ENCODE results near the gene LIN28B. TPM values are rescaled to one million over a fixed set of nuclear protein-coding genes. Genes with fewer than 3 reads are reported as not detected.

The LIN28B gene
- total RNA-seq, 1 donor from 2014 or later = not detected

DNA sequence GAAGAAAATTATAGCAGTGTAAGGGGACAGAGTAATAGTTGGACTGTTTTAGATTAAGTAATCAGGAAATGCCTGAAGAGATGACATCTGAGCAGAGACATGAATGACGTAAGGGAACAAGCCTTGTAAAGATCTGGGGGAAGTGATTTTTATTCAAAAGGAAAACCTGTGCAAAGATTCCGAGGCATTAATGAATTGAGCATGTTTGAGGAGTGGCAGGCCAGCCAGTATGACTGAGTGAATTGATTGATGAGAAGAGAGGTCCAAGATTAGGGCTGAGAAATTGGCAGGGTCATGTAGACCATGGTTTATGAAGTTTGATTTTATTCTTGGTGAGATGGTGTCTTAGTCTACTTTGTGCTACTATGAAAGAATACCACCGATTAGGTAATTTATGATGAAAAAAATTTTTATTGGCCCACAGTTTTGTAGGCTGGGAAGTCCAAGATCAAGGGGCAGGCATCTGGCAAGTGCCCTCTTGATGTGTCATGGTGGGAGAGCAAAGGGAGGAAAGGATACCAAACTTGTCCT, 95.1 kb downstream of the LIN28B start:
- TF ChIP-seq, protein P1, sequence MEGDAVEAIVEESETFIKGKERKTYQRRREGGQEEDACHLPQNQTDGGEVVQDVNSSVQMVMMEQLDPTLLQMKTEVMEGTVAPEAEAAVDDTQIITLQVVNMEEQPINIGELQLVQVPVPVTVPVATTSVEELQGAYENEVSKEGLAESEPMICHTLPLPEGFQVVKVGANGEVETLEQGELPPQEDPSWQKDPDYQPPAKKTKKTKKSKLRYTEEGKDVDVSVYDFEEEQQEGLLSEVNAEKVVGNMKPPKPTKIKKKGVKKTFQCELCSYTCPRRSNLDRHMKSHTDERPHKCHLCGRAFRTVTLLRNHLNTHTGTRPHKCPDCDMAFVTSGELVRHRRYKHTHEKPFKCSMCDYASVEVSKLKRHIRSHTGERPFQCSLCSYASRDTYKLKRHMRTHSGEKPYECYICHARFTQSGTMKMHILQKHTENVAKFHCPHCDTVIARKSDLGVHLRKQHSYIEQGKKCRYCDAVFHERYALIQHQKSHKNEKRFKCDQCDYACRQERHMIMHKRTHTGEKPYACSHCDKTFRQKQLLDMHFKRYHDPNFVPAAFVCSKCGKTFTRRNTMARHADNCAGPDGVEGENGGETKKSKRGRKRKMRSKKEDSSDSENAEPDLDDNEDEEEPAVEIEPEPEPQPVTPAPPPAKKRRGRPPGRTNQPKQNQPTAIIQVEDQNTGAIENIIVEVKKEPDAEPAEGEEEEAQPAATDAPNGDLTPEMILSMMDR (IDR thresholded peaks at IDR 0.05) = no peak
- ATAC-seq (ENCODE audit: low read depth) (no peak), DNase-seq (no peak)
- H3K36me3 Mint-ChIP-seq (ENCODE audit: low read depth) = no peaks in the 10 kb centered on the region
- H3K4me3 Mint-ChIP-seq = no peak overlapping the region
- intact Hi-C loops (cut with micrococcal nuclease) = no loop called here
- no peaks in the 10 kb centered on the region for H3K4me1 Mint-ChIP-seq
- no peak overlapping the region for H3K27ac Mint-ChIP-seq
- ChIA-PET POLR2A (no interaction called here), CTCF (no interaction called here)
- peaks cover 3% of the 10 kb centered on the region for H3K9me3 Mint-ChIP-seq
- peaks cover 14% of the 10 kb centered on the region for H3K27me3 Mint-ChIP-seq

DNA sequence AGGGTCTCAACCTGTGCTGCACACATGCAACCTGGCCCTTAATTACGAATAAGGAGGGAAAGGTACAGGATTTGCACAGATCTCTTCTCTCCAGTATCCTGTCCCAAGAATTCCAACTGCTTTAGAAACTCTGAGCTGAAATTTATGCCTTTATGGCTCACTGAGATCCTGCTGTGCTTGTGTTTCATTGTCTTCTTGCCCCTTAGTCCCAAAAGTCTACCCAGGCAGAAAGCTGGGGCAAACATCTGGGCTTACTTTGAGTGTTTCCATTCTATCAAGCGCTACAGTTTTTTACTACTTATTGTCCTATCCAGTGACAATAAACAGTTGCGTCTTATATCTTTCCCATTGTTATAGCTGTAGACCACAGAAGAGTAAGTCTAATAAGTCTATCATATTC, 99.7 kb downstream of the LIN28B start:
- Mint-ChIP-seq H3K9me3 (peaks cover 3% of the 10 kb centered on the region), H3K36me3 (ENCODE audit: low read depth) (no peaks in the 10 kb centered on the region), H3K27ac (no peak overlapping the region), H3K27me3 (peaks cover 13% of the 10 kb centered on the region), H3K4me1 (no peaks in the 10 kb centered on the region), H3K4me3 (no peak overlapping the region)
- ATAC-seq (ENCODE audit: low read depth) (no peak), DNase-seq (no peak)
- CTCF ChIA-PET = no interaction called here
- intact Hi-C loops (cut with micrococcal nuclease) = no loop called here
- POLR2A ChIA-PET = no interaction called here
- TF ChIP-seq, protein P1 (IDR thresholded peaks at IDR 0.05) = no peak

DNA sequence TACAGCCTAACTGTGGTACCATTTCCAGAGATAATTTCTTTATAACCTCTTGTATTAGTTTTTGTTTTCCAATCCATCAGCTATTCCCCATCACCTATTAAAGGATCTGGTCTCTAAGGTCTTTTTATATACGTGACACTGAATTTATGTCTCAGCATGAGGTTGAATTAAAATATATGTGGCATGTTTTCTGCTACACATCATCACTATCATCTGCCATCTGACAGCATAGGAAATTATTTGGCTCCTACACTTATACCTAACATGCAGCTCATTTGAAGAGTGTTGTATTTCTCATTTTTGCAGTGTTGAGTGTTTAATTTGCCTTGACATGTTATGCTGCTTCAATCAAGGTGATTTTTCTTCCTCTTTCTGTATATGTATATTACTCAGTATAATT, 100.3 kb downstream of the LIN28B start:
- Mint-ChIP-seq H3K9me3 (peaks cover 3% of the 10 kb centered on the region), H3K4me3 (no peak overlapping the region), H3K27me3 (peaks cover 14% of the 10 kb centered on the region), H3K4me1 (no peaks in the 10 kb centered on the region), H3K36me3 (ENCODE audit: low read depth) (no peaks in the 10 kb centered on the region), H3K27ac (no peak overlapping the region)
- intact Hi-C loops (cut with micrococcal nuclease) = no loop called here
- DNase-seq (no peak), ATAC-seq (ENCODE audit: low read depth) (no peak)
- TF ChIP-seq, protein P1 (IDR thresholded peaks at IDR 0.05) = no peak
- ChIA-PET POLR2A (no interaction called here), CTCF (no interaction called here)

DNA sequence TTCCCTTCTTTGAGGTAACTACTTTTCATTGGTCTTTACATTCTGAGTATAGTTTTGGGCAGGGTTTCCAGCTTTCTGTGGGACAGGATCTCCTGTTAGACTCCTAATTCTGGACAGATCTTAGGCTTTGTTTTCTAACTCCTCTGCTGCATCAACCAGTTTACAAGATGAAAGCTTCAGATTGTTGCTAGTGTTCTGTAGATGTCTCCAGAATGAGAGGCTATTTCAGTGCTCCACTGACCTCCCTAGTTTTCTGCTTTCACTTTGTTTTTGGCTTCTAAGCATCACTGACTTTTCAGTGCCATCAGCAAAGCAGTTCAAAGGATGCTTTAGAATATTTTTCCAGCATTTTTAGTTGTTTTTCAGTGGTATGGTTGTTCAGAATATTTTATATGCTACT, 101.4 kb downstream of the LIN28B start:
- ChIA-PET CTCF (no interaction called here), POLR2A (no interaction called here)
- Mint-ChIP-seq H3K4me3 (no peak overlapping the region), H3K36me3 (ENCODE audit: low read depth) (no peaks in the 10 kb centered on the region), H3K27ac (no peak overlapping the region), H3K27me3 (peaks cover 17% of the 10 kb centered on the region), H3K4me1 (no peaks in the 10 kb centered on the region), H3K9me3 (peaks cover 3% of the 10 kb centered on the region)
- ATAC-seq (ENCODE audit: low read depth) (no peak), DNase-seq (no peak)
- TF ChIP-seq, protein P1 (IDR thresholded peaks at IDR 0.05) = no peak
- intact Hi-C loops (cut with micrococcal nuclease) = no loop called here

DNA sequence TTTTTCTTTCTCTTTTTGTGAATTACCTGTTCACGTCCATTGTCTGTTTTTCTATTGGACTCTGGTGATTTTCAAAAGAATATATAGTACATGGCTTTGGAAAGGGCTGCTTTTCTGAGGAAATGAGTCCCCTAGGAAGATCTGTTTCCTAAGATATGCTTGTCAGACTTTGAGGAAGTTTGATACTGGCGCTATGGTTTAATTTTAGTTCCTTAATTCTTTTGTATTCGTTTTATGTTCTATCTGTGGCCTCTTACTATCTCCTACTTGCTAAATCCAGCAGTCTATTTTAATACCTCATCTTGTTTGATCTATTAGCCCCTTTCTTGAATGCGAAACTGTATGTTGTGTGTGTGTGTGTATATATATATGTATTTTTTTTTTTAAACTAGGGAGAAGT, 101.9 kb downstream of the LIN28B start:
- CTCF ChIA-PET = no interaction called here
- DNase-seq = no peak
- peaks cover 17% of the 10 kb centered on the region for H3K27me3 Mint-ChIP-seq
- no peaks in the 10 kb centered on the region for H3K36me3 Mint-ChIP-seq (ENCODE audit: low read depth)
- intact Hi-C loops (cut with micrococcal nuclease) = no loop called here
- H3K4me3 Mint-ChIP-seq = no peak overlapping the region
- TF ChIP-seq, protein P1 (IDR thresholded peaks at IDR 0.05) = no peak
- ATAC-seq (ENCODE audit: low read depth) = no peak
- H3K27ac Mint-ChIP-seq = no peak overlapping the region
- H3K4me1 Mint-ChIP-seq = no peaks in the 10 kb centered on the region
- POLR2A ChIA-PET = no interaction called here
- H3K9me3 Mint-ChIP-seq = peaks cover 3% of the 10 kb centered on the region
